Bronchial epithelial cell (primary cell): Measurements from ENCODE around the gene TUFT1. TPM values are rescaled to one million over a fixed set of nuclear protein-coding genes. Genes with fewer than 3 reads are reported as not detected.

Source experiments
- DNase-seq: peaks from one replicate; pipeline ENCODE4 v3.0.0-alpha.2; 2010; ENCODE audit warnings: low read depth
- FAIRE-seq: peaks from 2 replicates; lab custom pipeline; 2011; peaks lifted over from hg19 to GRCh38; lab: Jason Lieb, UNC
- H3K27me3 ChIP-seq: 2 replicates; pipeline ENCODE4 v1.5.1; 2011; ENCODE audit warnings: low read length; ENCODE audit not compliant: control insufficient read depth, insufficient read depth
- H3K36me3 ChIP-seq: 2 replicates; pipeline ENCODE4 v1.5.1; 2011; ENCODE audit warnings: low read length; ENCODE audit not compliant: control insufficient read depth, insufficient read depth
- H3K4me3 ChIP-seq: 2 replicates; pipeline ENCODE4 v1.5.1; 2011; ENCODE audit warnings: mild to moderate bottlenecking, low read depth, low read length, control low read depth
- total RNA-seq: library from RNA; depleted of rRNA; stranded (reverse); fragments of >200 nt; gene quantifications from 2 replicates; pipeline ENCODE4 v1.2.1, GENCODE V29; 2014
- TF ChIP-seq, protein P1 (sequence below): IDR thresholded peaks from 2 replicates; pipeline ENCODE4 v1.5.1; 2011; ENCODE audit warnings: mild to moderate bottlenecking, moderate library complexity, low read length, control low read depth, inconsistent platforms; ENCODE audit not compliant: insufficient read depth, severe bottlenecking

Gene TUFT1
- total RNA-seq, 1 donor from 2014 or later: 25.0 TPM

DNA sequence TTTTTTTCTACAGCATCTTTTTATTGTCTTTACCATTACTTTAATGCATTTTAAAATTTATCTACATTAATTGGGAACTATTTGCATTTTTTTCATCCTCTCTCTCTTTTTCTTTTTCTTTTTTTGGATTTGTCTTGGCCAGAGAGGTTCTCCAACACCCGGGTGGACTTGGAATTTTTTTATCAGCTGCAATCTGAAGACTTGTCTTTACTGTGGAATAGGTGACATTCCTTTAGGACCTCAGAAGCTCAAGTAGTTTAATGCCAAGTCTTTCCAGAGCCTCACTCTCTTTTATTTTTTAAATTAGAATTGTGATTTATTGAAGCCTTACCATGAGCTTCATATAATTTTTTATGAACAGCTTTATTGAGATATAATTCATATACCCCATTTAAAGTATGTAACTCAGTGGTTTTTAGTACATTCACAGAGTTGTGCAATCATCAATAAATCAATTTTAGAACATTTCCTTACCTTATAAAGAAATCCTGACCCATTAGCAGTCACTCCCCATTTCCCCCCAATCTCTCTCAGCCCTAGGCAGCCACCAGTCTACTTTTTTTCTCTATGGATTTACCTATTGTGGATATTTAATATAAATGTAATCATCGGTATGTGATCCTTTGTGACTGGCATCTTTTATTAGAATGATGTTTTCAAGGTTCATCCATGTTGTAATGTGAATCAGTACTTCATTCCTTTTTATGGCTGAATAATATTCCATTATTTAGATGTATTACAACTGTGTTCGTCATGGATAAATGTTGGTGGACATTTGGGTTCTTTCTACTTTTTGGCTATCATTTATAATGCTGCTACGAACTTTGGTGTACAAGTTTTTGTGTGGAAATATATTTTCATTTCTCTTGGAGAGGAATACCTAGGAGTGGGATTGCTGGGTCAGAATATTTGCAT is 6.2 kb downstream of the TUFT1 start:
- TF ChIP-seq, protein P1, sequence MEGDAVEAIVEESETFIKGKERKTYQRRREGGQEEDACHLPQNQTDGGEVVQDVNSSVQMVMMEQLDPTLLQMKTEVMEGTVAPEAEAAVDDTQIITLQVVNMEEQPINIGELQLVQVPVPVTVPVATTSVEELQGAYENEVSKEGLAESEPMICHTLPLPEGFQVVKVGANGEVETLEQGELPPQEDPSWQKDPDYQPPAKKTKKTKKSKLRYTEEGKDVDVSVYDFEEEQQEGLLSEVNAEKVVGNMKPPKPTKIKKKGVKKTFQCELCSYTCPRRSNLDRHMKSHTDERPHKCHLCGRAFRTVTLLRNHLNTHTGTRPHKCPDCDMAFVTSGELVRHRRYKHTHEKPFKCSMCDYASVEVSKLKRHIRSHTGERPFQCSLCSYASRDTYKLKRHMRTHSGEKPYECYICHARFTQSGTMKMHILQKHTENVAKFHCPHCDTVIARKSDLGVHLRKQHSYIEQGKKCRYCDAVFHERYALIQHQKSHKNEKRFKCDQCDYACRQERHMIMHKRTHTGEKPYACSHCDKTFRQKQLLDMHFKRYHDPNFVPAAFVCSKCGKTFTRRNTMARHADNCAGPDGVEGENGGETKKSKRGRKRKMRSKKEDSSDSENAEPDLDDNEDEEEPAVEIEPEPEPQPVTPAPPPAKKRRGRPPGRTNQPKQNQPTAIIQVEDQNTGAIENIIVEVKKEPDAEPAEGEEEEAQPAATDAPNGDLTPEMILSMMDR: no peak
- DNase-seq (no peak), FAIRE-seq (no peak)
- no peak overlapping the region for H3K4me3 ChIP-seq
- no peaks in the 10 kb centered on the region for H3K27me3 ChIP-seq
- H3K36me3 ChIP-seq: peaks cover 7% of the 10 kb centered on the region

DNA sequence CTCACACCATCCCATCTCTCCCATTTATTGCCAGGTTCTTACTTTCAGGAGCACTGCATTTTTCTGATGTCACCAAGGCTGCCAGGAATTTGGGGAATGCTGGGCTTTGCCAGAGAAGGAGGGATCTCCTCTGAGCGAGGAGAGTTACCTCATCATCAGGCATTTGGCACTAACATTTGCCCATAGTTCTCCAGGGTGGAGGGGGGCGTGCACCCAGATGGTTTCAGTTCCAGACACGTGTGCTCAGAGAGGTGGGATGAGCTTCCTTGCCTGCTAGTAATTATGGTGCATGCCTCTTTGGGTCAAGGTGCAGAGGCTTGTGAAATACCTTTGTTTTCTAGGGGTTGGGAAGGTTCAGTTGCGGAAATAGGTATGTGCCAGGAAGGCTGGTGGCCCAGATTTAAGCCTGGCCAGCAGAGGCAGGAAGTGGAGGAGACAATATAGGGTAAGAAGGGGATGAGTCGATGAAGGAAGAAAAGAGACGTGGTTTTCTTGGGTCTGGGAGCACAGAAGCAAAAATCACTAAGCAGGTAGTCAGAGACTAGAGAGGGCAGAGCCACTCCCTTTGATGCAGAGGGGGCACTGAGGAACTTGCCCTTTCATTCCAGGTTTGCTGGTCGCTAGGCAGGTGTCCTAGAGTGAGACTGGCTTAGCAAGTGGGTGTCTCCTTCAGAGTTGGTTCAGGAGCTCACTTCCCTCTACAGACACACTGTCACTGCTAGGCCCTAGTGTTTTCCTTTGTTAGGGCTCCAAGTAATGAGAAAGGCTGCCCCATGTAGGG is 7.2 kb downstream of the TUFT1 start:
- DNase-seq (peak; percentile 97), FAIRE-seq (peak; percentile 64)
- peaks cover 10% of the 10 kb centered on the region for H3K36me3 ChIP-seq
- H3K27me3 ChIP-seq: no peaks in the 10 kb centered on the region
- H3K4me3 ChIP-seq: no peak overlapping the region
- TF ChIP-seq, protein P1: no peak

DNA sequence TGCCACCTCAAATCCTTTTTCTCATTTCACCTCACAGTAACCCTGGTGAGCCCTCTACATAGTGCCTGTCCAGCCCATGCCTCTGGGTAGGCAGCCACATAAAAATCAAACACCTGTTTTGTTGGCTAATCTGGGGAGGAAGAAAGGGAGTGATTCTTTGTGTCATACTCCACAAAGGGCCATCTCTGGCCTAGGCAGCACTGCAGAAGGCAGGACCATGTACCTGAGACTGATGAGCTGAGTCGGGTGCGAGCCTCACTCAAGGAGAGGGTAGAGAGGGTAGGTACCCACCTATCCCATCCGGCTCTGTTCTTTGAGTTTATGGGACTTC is 7.8 kb downstream of the TUFT1 start:
- TF ChIP-seq, protein P1: no peak
- FAIRE-seq (no peak), DNase-seq (no peak)
- H3K36me3 ChIP-seq: peaks cover 10% of the 10 kb centered on the region
- no peak overlapping the region for H3K4me3 ChIP-seq
- no peaks in the 10 kb centered on the region for H3K27me3 ChIP-seq

DNA sequence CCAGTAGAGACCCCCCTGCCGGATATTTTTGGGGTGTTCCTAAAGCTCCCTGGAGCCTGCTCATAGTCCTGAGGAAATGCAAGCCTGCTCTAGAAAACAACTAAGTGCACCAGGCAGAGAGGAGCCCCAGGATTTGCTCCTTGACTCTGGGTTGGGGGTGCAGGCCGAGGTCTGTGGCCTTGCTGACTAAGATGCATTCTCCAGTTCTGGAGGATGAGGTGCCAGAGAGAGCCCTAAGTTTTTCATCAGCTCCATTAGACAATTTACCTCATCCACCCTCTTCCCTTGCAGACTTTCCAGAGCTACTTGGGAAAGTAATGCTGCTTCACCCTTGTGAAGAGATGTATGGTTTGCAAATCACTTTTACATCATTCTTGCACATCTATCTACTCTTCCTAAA is 9.1 kb downstream of the TUFT1 start:
- TF ChIP-seq, protein P1: no peak
- Histone ChIP-seq H3K4me3 (no peak overlapping the region), H3K27me3 (no peaks in the 10 kb centered on the region), H3K36me3 (peaks cover 10% of the 10 kb centered on the region)
- no peak for DNase-seq
- no peak for FAIRE-seq

DNA sequence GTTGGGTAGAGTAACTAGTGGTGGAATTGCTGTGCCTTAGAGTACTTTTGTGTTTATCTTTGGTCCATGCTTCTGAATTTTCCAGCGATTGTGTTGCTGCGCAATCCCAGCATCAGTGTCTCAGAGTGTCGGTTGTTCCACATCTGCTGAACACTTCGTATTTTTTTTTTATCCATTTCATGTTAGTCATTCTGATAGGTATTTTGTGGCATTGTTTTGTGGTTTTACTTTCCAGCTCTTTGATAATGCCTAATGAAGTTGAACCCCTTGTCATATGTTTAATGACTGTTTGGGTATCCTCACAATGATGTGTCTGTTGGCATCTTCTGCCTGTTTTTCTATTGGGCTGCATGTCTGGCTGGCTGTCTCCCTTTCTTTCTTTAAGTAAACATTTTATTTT is 13.6 kb downstream of the TUFT1 start:
- FAIRE-seq: no peak
- DNase-seq: no peak

More for the DNA sequence above, 13.6 kb downstream of the TUFT1 start:
- TF ChIP-seq, protein P1: no peak
- H3K4me3 ChIP-seq: no peak overlapping the region
- peaks cover 11% of the 10 kb centered on the region for H3K36me3 ChIP-seq
- no peaks in the 10 kb centered on the region for H3K27me3 ChIP-seq
